ENCODE data around the gene OR52L1. TPM values are rescaled to one million over a fixed set of nuclear protein-coding genes. Genes with fewer than 3 reads are reported as not detected.

Gene OR52L1
- total RNA-seq, 1 experiment from 2014 or later = not detected

DNA sequence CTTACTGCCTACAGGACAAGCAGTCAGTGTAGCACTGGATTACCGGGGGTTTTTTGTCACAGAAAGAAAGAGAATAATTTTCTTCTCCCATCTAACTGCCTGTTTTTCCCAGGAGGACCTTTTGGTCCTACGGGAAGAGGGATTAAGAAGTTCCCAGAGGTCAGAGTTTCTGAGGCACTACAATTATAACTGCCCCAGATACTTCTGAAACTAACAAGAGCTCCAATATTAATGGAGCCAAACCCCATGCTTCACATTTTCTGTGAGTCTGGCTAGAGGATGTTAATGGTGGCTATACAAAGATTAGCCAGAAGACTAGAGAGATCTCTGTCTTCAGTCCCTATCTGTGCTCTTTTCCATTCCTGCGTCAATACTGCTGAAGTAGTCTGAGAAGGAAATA, 44.8 kb downstream of the OR52L1 start, which contains the start of gene OR56A3:
Gene OR56A3, plus strand, starts transcription at position 301 of the 400 bp plus-strand sequence. CDS start 5,096 bp downstream, outside the sequence.
- no peaks in the 10 kb centered on the region for H3K79me2 ChIP-seq (ENCODE audit: low read length)
- TF ChIP-seq EZH2 (IDR thresholded peaks at IDR 0.05; ENCODE audit: low read length, unreplicated experiment) (no peak), EZH2phosphoT487 (IDR thresholded peaks at IDR 0.05; ENCODE audit: borderline replicate concordance, low read length) (no peak)
- TF ChIP-seq, protein P1, sequence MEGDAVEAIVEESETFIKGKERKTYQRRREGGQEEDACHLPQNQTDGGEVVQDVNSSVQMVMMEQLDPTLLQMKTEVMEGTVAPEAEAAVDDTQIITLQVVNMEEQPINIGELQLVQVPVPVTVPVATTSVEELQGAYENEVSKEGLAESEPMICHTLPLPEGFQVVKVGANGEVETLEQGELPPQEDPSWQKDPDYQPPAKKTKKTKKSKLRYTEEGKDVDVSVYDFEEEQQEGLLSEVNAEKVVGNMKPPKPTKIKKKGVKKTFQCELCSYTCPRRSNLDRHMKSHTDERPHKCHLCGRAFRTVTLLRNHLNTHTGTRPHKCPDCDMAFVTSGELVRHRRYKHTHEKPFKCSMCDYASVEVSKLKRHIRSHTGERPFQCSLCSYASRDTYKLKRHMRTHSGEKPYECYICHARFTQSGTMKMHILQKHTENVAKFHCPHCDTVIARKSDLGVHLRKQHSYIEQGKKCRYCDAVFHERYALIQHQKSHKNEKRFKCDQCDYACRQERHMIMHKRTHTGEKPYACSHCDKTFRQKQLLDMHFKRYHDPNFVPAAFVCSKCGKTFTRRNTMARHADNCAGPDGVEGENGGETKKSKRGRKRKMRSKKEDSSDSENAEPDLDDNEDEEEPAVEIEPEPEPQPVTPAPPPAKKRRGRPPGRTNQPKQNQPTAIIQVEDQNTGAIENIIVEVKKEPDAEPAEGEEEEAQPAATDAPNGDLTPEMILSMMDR (conservative IDR thresholded peaks at IDR 0.05; ENCODE audit: low read depth, low read length) = no peak
- H3K4me2 ChIP-seq (ENCODE audit: low read length) = no peak within 1 kb of the TSS
- 0 out of 2 replicates have a peak, but pooled peaks cover 5% of the 10 kb centered on the region for H3K27me3 ChIP-seq (ENCODE audit: low read length)
- no peaks in the 10 kb centered on the region for H3K4me1 ChIP-seq (ENCODE audit: insufficient read depth, low read length)
- H3K9me2 ChIP-seq (replicated peaks; ENCODE audit: low read length) = no peaks in the 10 kb centered on the region
- ChIA-PET POLR2A (ENCODE audit: unreplicated experiment) (no interaction called here), CTCF (no interaction called here)
- no peak within 1 kb of the TSS for H3K4me3 ChIP-seq (ENCODE audit: low read length)
- no peak for ATAC-seq
- no peak for DNase-seq
- H2AFZ ChIP-seq (ENCODE audit: low read length) = no peak within 1 kb of the TSS
- H3F3A ChIP-seq (ENCODE audit: low read length, unreplicated experiment) = no peaks in the 10 kb centered on the region
- BruUV-seq (replicated peaks) = no TSS peak
- H3K9me3 ChIP-seq (ENCODE audit: low read length) = no peaks in the 10 kb centered on the region
- H3K9ac ChIP-seq (ENCODE audit: low read length) = no peak within 1 kb of the TSS
- intact Hi-C loops (cut with micrococcal nuclease) = no loop called here
- no peak within 1 kb of the TSS for H3K27ac ChIP-seq (ENCODE audit: low read length)
- H3K36me3 ChIP-seq (ENCODE audit: low read depth, low read length) = no peaks in the 10 kb centered on the region
- no peaks in the 10 kb centered on the region for H4K20me1 ChIP-seq (ENCODE audit: low read length)

DNA sequence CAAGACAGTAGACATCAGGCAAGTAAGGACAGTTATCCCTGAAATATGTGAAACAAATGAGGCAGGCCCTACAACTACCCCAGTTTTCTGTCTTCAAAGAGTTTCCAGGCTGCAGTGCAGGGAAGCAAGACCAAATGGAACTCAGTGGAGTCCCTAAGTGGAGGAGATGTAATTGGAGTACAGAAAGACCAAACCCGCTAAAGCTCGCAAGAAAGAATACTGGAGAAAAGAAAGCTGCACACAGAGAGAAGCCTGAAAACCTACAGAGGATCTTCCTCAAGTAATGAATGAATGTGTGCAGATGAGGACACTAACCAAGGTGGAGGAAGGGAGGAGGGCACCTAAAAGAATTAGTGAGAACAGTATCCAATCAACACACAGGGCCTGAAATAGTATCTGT, 46.0 kb downstream of the OR52L1 start:
- Histone ChIP-seq H4K20me1 (ENCODE audit: low read length) (no peaks in the 10 kb centered on the region), H3K9ac (ENCODE audit: low read length) (no peak overlapping the region), H3K27me3 (ENCODE audit: low read length) (0 out of 2 replicates have a peak, but pooled peaks cover 5% of the 10 kb centered on the region), H2AFZ (ENCODE audit: low read length) (no peak overlapping the region), H3K9me2 (replicated peaks; ENCODE audit: low read length) (no peaks in the 10 kb centered on the region), H3K4me2 (ENCODE audit: low read length) (no peak overlapping the region), H3K4me1 (ENCODE audit: insufficient read depth, low read length) (no peaks in the 10 kb centered on the region), H3K36me3 (ENCODE audit: low read depth, low read length) (no peaks in the 10 kb centered on the region), H3K9me3 (ENCODE audit: low read length) (no peaks in the 10 kb centered on the region), H3K4me3 (ENCODE audit: low read length) (no peak overlapping the region), H3F3A (ENCODE audit: low read length, unreplicated experiment) (no peaks in the 10 kb centered on the region), H3K79me2 (ENCODE audit: low read length) (no peaks in the 10 kb centered on the region), H3K27ac (ENCODE audit: low read length) (no peak overlapping the region)
- intact Hi-C loops (cut with micrococcal nuclease) = no loop called here
- TF ChIP-seq, protein P1 (conservative IDR thresholded peaks at IDR 0.05; ENCODE audit: low read depth, low read length) = no peak
- TF ChIP-seq EZH2phosphoT487 (IDR thresholded peaks at IDR 0.05; ENCODE audit: borderline replicate concordance, low read length) (no peak), EZH2 (IDR thresholded peaks at IDR 0.05; ENCODE audit: low read length, unreplicated experiment) (no peak)
- no TSS peak for BruUV-seq (replicated peaks)
- ChIA-PET POLR2A (ENCODE audit: unreplicated experiment) (no interaction called here), CTCF (no interaction called here)
- ATAC-seq (no peak), DNase-seq (no peak)

DNA sequence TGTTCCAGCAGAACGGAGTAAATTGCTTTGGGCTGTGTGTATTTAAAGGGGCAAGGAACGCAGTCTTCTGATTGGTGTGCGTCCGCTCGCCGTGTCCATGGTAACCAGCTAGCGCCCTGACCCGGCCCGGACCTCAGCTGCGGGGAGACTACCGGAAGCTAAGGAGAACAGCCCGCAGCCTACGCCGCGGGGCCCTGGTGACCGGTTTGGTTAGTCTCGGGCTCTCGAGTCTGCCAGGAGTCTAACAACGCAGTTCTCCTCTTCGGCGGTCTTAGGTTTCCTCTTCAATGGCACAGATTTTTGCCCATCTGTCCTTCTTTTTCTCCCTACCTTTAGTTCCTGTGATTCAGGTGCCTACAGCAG, 48.2 kb downstream of the OR52L1 start:
- CTCF ChIA-PET = no interaction called here
- Histone ChIP-seq H3K27me3 (ENCODE audit: low read length) (no peaks in the 10 kb centered on the region), H3K79me2 (ENCODE audit: low read length) (no peaks in the 10 kb centered on the region), H3F3A (ENCODE audit: low read length, unreplicated experiment) (no peaks in the 10 kb centered on the region), H3K36me3 (ENCODE audit: low read depth, low read length) (no peaks in the 10 kb centered on the region), H3K27ac (ENCODE audit: low read length) (no peak overlapping the region), H2AFZ (ENCODE audit: low read length) (no peak overlapping the region), H3K4me2 (ENCODE audit: low read length) (no peak overlapping the region), H3K4me3 (ENCODE audit: low read length) (no peak overlapping the region), H4K20me1 (ENCODE audit: low read length) (no peaks in the 10 kb centered on the region), H3K9ac (ENCODE audit: low read length) (no peak overlapping the region), H3K9me3 (ENCODE audit: low read length) (no peaks in the 10 kb centered on the region), H3K9me2 (replicated peaks; ENCODE audit: low read length) (no peaks in the 10 kb centered on the region), H3K4me1 (ENCODE audit: insufficient read depth, low read length) (no peaks in the 10 kb centered on the region)
- POLR2A ChIA-PET (ENCODE audit: unreplicated experiment) = no interaction called here
- ATAC-seq (no peak), DNase-seq (no peak)
- BruUV-seq (replicated peaks) = no TSS peak
- intact Hi-C loops (cut with micrococcal nuclease) = no loop called here
- TF ChIP-seq EZH2phosphoT487 (IDR thresholded peaks at IDR 0.05; ENCODE audit: borderline replicate concordance, low read length) = no peak
- no peak for TF ChIP-seq EZH2 (IDR thresholded peaks at IDR 0.05; ENCODE audit: low read length, unreplicated experiment)
- TF ChIP-seq, protein P1 (conservative IDR thresholded peaks at IDR 0.05; ENCODE audit: low read depth, low read length) = no peak
